ENCODE results near the gene GMNC.

- TF ChIP-seq CTCF (IDR thresholded peaks at IDR 0.05) (no peak), POLR2A (IDR thresholded peaks at IDR 0.05) (no peak)
Observed at GRCh38 chr3:190865828-190866227, 3.3 kb upstream of the GMNC start.

All from adrenal gland (tissue), 5 donors.